Stimulated activated CD4-positive, alpha-beta T cell treated with anti-CD3 and anti-CD28 coated beads, TNF-alpha, amount 100 ng/mL, for 4 hours (primary cell): Measurements from ENCODE around the gene TTF1.
"Not testable (repeated sequence)": the region's sequence is repeated elsewhere in the genome, so short reads cannot be mapped to it uniquely, and the experiment has no call there.

Experiments
- DNase-seq, 3 experiments: peaks; one replicate each; pipeline ENCODE4 v3.0.0-alpha.2; 2020; ENCODE audit warnings: low read depth in 3 of 3

Gene TTF1

DNA sequence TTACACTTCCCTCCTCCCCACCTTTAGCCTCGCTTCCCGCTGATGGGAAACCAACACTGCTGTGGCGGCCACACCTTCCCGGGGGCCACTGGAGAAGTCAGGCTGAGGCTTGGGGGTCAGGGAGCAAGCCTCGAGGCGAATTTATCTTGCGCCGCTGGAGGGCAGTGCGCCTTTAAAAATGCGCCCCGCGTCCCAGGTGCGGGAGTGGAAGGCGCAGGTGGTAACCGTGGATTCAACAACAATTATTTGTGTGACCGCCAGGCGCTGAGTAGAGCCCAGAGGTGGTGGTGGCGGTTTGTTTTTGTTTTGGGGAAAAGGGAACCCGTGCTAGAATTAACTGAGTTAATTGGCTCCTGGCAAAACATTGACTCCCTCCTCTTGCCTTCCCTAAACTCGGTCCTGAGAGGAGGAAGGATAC is 4.5 kb upstream of the TTF1 start:
- peak; percentile 38 to 53 (median 53) for DNase-seq

GRCh38 chr9:132410642-132411041 is 4.0 kb upstream of the TTF1 start:
- no peak for DNase-seq

- DNase-seq, result no peak
Measured at GRCh38 chr9:132409828-132410528, 3.3 kb upstream of the TTF1 start, which contains the start of gene CFAP77. Gene CFAP77 (plus strand): TSS chr9:132410211. CDS start chr9:132410272, 61 bp downstream.

DNA sequence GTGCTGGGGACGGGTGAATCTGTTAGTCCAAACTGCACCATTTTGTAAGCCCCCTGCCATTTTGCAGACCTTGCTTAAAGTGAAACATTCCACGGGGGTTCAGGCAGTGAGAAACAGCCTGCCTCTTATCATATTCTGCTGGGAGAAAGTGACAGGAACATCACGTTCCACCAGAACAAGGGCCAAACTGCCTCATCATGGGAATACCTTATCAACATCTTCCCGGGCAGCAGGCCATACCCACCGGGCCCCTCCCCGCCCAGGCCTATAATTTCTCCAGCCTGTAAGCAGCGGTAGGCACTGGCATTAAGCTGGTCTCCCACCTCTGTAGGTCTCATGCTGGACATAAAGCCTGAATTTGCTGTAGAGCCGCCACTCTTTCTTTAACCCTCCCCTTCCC is 1.9 kb upstream of the TTF1 start:
- DNase-seq, result no peak

- DNase-seq, result no peak
Measured at GRCh38 chr9:132407196-132407595, 556 bp upstream of the TTF1 start.

GRCh38 chr9:132404228-132404881 is 2.3 kb downstream of the TTF1 start:
- DNase-seq, result no peak

GRCh38 chr9:132401824-132402223 is 4.8 kb downstream of the TTF1 start:
- DNase-seq, result no peak

- no peak for DNase-seq
Measured at GRCh38 chr9:132395560-132395959, 11.1 kb downstream of the TTF1 start.

DNA sequence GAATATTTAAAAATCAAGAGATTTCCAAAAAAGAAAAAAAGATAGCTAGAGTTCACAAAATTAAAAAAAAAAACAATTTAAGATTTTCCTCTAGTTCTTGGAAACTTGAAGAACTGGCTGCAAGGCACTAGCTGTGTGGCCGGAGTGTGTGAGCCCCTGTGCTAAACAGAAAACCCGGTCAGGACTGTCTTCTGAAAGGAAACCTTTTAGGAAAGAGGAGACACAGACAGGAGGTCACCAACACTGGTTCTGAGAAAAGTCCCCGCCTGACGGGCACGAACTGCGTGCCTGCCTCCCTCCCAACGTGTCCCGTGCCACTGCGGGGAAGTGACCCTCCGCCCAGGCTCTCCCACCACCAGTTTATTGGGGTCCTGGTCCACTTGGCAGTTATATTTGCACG is 15.2 kb downstream of the TTF1 start:
- DNase-seq, result no peak

DNA sequence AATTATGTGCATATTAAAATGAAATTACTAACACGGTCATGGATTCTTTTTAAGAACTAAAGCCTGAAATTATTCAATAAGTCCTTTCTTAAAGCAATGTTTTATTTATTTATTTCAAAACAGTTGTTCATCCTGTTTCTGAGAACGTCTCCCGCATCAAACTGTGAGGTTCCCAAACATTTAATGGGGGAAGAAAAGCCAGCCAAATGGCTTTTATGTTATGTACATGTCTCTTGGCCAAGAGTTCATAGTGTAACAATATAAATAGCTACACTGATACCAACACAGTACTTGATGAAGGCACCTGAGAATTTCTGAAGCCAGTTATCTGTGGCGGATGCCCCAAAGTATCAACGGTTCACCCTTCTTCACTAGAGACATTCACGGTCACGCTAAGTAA is 15.7 kb downstream of the TTF1 start:
- DNase-seq, result no peak

- no peak for DNase-seq
Measured at GRCh38 chr9:132387133-132387532, 19.5 kb downstream of the TTF1 start.

DNA sequence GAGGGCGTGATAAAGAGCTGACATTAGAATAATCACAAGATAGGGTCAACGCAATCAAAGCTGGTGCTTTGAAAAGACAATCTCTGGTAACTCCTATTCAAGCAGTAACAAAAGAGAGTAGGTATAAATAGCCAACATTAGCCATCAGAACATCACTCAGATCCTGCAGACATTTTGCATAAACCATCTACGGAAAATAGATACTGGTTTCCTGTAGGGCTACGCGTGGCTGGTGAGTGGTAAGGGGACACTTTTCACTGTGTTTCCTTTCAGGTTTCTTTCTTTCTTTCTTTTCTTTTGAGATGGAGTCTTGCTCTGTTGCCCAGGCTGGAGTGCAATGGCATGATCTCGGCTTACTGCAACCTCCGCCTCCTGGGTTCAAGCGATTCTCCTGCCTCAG is 22.3 kb downstream of the TTF1 start:
- DNase-seq, result no peak

DNA sequence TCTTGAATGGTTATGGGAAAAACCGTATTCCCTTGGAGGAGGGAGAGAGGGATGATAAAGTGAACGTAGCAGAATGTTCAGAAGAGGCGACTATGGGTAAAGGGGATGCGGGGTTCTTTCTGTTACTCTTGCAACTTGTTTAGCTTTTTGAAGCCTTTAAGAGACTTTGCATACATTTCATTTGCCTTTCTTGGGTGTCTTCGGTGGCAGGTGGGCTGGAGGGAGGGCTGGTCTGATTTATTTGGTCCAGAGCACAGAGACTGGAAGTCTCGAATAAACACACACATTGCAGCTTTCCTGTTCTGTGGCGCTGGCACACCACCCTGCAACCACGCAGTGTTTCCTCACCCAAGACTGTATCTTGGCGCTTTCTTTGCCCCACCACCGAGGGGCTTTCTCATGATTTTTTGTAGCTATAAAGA is 23.2 kb downstream of the TTF1 start:
- no peak for DNase-seq

DNA sequence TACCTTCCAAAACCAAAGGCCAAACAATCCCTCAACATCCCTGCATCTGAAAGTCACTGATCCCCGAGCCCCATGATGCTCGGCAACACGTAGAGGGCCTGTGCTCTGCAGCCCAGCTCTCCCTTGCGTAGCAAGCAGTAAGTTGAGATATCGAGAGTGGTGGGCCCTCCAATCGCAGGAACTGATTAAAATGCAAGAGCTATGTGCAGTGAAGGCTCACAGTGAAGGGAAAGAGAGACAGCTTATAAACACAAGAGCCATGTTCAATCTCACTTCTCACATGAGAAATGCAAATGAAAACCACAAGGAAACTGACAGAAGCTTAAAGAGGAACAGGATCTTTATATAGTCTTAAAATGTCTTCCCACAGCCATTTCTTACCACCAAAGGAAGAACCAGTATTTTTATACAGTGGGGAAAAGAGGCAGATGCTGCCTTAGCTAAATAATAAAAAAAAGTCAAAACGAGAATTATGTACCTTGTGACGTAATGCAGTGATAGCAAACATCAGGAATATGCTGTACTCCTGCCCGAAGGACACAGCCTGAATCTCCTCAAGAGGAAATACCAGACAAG is 24.6 kb downstream of the TTF1 start:
- no peak for DNase-seq

- DNase-seq, result not testable (repeated sequence)
Measured at GRCh38 chr9:132378416-132378815, 28.2 kb downstream of the TTF1 start.

DNA sequence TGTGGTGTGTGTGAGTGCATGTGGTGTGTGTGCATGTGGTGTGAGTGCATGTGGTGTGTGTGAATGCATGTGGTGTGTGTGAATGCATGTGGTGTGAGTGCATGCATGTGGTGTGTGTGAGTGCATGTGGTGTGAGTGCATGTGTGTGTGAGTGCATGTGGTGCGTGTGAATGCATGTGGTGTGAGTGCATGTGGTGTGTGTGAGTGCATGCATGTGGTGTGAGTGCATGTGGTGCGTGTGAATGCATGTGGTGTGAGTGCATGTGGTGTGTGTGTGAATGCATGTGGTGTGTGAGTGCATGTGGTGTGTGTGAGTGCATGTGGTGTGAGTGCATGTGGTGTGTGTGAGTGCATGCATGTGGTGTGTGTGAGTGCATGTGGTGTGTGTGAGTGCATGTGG is 28.9 kb downstream of the TTF1 start:
- not testable (repeated sequence) for DNase-seq

DNA sequence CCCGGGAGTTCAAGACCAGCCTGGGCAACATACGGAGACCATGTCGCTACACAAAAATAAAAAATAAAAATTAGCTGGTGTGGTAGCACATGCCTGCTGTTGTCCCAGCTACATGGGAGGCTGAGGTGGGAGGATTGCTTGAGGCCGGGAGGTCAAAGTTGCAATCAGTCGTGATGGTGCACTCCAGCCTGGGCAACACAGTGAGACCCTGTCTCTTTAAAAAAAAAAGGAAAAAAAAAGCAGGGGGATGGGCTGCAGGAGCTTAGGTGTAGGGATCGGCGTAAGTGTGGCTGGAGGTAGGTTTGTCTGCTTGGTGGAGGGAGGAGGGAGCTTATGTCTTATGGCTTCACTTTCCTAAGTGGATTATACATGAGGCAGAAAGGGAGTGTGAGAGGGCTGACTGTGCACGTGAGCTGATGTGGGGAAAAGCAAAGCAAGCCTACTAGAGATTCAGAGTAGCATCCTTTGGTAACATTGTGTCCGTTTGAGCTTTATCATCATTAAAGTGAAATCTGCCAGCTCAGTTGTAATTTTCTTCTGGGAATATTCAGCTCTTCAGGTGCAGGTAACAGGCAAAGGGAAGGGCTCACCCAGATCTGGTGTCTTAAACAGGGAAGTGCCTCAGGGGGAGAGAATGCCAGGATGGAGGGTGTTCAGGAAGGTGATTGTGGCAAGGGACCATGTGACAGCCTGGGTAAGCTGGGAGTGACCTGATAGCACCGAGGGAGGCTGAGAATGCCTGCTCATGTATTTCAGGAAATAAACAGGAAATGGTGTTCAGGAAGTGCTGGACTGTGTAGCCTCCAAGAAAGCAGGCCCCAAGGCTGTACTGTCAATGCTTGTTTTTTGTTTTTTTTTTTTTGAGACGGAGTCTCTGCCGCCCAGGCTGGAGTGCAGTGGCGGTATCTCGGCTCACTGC is 34.2 kb downstream of the TTF1 start:
- no peak for DNase-seq

DNA sequence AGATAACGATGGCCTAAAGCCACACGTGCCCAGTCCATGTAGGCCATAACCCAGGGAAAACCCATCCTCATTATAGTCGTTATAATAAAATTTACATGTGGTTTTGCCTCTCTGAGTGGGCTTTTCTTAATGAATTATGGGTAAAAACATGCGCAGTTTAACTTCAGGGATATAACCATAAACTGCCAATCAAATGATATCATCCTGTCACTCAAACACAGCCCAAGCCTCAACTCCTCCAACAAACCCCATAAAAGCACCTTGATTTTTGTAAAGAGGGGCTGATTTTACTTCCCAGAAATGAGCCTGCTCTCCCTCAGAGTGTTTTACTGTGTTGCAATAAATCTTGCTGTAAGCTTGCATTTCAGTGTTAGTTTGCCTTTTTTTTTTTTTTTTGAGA is 36.0 kb downstream of the TTF1 start:
- DNase-seq, result no peak

GRCh38 chr9:132369421-132369820 is 37.2 kb downstream of the TTF1 start:
- no peak for DNase-seq

- DNase-seq, result no peak
Measured at GRCh38 chr9:132367613-132368313, 38.9 kb downstream of the TTF1 start.

GRCh38 chr9:132366481-132366880 is 40.2 kb downstream of the TTF1 start:
- no peak for DNase-seq
